ENCODE data around the gene RGMA.
"Not testable (repeated sequence)": the region's sequence is repeated elsewhere in the genome, so short reads cannot be mapped to it uniquely, and the experiment has no call there.

The RGMA gene

DNA sequence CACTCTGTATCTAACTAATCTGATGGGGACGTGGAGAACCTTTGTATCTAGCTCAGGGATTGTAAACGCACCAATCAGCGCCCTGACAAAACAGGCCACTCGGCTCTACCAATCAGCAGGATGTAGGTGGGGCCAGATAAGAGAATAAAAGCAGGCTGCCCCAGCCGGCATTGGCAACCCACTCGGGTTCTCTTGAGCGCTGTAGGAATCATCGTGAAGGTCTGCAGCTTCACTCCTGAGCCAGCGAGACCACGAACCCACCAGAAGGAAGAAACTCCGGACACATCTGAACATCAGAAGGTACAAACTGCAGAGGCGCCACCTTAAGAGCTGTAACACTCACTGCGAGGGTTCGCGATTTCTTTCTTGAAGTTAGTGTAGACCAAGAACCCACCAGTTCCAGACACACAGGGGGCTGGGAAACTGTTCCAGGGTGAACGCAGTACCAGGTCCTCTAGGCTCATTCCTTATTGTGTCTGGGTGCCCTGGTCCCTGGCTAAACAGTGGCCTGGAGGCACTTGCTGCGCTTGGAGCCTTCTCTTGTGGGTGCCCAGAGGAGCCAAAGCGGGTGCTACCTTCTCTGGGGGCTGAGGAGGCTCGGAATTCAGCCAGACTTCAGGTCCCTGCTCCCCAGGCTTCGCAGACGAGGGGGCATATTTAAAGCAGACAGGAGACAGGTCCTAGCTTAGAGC lies 56.4 kb downstream of the RGMA start:
- not testable (repeated sequence) for FAIRE-seq

DNA sequence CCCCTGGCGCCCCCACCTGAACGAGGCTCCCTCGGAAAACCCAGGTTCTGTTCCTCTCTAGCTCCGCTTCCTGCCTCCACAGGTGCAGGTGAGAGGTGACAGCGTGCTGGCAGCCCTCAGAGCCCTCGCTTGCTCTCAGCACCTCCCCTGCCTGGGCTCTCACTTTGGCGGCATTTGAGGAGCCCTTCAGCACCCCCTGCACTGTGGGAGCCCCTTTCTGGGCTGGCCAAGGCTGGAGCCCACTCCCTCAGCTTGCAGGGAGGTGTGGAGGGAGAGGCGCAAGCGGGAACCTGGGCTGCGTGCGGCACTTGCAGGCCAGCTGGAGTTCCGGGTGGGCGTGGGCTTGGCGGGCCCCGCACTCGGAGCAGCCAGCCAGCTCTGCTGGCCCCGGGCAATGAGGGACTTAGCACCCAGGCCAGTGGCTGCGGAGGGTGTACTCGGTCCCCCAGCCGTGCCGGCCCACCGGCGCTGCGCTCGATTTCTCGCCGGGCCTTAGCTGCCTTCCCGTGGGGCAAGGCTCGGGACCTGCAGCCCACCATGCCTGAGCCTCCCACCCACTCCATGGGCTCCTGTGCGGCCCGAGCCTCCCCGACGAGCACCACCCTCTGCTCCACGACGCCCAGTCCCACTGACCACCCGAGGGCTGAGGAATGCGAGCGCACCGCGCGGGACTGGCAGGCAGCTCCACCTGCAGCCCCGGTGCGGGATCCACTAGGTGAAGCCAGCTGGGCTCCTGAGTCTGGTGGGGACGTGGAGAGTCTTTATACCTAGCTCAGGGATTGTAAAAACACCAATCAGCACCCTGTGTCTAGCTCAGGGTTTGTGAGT lies 57.2 kb downstream of the RGMA start:
- not testable (repeated sequence) for FAIRE-seq

DNA sequence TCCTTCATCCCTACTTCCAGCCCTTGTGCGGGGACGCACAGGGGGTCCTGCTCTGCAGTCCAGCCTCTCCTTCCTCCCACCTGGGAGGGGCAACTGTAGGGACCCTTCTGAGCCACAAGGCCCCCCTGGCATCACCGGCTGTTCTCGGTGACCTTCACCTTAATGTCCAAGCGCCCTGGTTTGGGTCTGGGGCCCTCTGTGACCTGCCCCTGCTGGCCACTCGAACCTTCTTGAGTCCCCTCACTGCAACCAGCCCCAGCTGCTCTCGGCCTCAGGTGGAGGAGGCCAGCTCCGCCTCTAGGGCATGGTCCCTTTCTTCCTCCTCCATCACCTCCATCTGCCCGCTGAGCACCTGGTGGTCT lies 57.9 kb downstream of the RGMA start:
- no peak for FAIRE-seq

- FAIRE-seq, result no peak
Observed at GRCh38 chr15:93030430-93031102, 58.4 kb downstream of the RGMA start.

GRCh38 chr15:93029836-93030429 lies 59.1 kb downstream of the RGMA start:
- FAIRE-seq, result no peak

GRCh38 chr15:93029214-93029835 lies 59.7 kb downstream of the RGMA start:
- FAIRE-seq, result no peak

DNA sequence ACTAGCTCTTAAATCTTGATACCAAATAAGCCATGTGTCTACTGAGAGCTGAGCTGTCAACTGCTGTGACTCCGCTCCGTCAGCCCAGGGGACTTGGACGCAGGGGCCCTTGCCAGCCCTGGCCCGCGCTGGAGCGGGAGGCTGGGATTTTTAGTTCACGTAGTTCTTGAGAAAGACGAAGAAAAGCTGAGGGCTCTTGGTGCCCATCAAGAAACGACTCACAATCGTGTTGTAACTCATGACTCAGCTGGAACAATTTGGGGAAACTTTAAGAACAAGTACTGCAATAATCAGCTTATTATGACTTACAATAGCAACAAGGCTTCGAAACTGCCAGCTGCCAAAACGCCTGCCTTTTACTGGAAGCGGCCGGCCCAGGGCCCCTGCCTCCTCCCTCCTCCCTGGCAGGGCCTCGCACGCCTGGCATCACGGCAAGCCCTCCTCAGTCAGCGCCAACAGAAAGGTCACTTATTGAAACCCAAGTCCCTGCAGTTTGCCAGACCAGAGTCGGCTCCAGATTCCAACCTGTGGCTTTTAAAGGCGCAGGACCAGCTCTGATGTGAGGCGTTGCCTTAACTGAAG lies 60.3 kb downstream of the RGMA start:
- no peak for FAIRE-seq

- no peak for FAIRE-seq
Observed at GRCh38 chr15:93028111-93028631, 60.8 kb downstream of the RGMA start.

GRCh38 chr15:93027413-93027812 lies 61.6 kb downstream of the RGMA start:
- no peak for FAIRE-seq

GRCh38 chr15:93026380-93026817 lies 62.6 kb downstream of the RGMA start:
- FAIRE-seq, result no peak

DNA sequence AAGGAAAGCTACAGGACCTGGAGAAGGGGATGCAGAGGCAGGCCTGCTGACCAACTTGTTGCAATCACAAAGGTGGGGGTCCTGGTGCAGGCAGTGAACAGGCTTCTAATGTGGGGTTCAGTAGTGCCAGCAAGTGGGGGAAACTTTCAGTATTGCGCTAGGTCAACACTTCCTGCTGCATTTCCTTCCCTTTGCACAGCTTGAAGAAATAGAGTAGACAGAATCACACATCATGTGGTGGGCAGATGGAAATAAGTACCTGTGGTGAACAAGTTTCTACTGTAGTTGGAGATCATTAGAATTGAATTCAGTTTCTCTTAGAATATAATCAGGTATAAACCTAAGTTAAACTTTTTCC lies 63.4 kb downstream of the RGMA start:
- FAIRE-seq, result no peak

- no peak for FAIRE-seq
Observed at GRCh38 chr15:93024716-93025624, 64.0 kb downstream of the RGMA start.

DNA sequence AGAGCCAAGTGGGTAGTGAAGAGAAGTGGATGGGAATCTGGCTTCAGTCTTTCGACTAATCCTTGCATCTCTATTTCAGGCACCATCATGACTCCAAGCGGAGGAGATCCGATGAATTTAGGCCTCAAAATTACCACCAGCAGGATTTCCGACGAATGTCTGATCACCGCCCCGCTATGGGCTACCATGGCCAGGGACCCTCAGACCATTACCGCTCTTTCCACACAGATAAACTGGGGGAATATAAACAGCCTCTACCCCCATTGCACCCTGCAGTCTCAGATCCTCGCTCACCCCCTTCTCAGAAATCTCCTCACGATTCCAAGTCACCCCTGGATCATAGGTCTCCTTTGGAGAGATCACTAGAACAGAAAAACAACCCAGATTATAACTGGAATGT lies 64.7 kb downstream of the RGMA start:
- no peak for FAIRE-seq

- no peak for FAIRE-seq
Observed at GRCh38 chr15:93020976-93021772, 67.8 kb downstream of the RGMA start.

GRCh38 chr15:93019971-93020370 lies 69.0 kb downstream of the RGMA start:
- FAIRE-seq, result no peak

GRCh38 chr15:93019090-93019489 lies 69.9 kb downstream of the RGMA start:
- FAIRE-seq, result no peak

- no peak for FAIRE-seq
Observed at GRCh38 chr15:93018574-93018973, 70.4 kb downstream of the RGMA start.

DNA sequence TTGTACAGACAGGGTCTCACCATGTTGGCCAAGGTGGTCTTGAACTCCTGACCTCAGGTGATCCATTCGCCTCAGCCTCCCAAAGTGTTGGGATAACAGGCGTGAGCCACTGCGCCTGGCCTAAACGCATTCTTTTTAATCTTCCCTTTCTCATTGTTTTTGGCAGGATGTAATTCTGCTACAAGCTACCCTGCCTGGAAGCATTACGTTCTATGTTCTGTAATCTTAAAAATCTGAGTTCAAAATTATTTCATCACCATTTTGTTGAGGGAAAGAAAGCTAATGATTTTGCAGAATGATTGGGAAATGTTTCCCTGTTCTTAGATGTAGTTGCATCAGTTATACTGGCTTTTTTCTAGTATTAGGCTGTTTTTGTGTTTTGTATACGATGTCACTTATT lies 71.5 kb downstream of the RGMA start:
- FAIRE-seq, result no peak

DNA sequence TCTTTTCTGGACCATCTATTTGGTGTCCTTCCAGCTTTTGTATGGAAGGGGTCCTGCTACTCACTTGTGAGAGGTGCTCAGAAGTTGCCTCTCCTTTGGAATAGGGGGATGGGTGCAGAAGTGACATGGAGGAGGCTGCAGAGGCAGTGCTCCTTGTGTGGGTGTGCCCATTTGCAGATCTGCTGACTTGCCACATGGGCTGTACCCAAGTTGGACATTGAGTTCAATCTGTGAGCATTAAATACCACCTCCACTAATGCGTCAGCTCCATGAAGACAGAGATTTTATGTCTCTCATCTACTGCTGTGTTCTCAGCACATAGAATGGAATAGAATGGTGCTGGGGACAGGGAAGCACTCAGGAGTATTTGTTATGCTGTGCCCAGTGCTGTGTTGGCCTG lies 76.2 kb downstream of the RGMA start:
- FAIRE-seq, result no peak

DNA sequence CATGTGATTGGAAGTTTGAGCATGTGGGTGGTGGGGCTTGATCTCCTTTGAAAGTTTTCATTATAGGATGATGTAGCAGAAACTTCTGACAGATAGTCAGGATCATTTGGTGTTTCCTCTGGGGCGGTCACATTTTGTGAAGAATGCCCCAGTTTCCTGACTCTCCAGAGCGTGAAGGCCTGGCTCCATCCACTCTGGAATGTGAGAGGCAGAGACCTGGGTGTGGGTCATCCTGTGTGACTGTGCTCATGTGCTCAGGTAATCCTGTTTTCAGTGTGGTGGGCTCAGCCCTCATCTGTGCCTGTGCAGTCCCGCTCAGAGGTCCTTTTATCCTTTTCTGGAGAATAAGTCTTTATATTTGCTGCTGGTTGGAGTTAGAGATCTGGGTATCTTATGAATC lies 81.0 kb downstream of the RGMA start:
- no peak for FAIRE-seq
